Keratinocyte (primary cell): ENCODE measurements around the gene RTEL1. TPM values are rescaled to one million over a fixed set of nuclear protein-coding genes. Genes with fewer than 3 reads are reported as not detected.

ENCODE experiments used
- DNase-seq: peaks from one replicate; pipeline ENCODE4 v3.0.0-alpha.2; 2011; ENCODE audit warnings: low read depth, missing footprints, low spot score
- FAIRE-seq: peaks from 2 replicates; lab custom pipeline; 2011; peaks lifted over from hg19 to GRCh38; lab: Jason Lieb, UNC
- H2AFZ ChIP-seq: 2 replicates; pipeline ENCODE4 v1.6.0; 2012; ENCODE audit warnings: low read length, control low read depth, inconsistent platforms; ENCODE audit not compliant: control insufficient read depth
- H3K27ac ChIP-seq: 2 replicates; pipeline ENCODE4 v1.5.1; 2011; ENCODE audit warnings: low read length; ENCODE audit not compliant: control insufficient read depth, insufficient read depth
- H3K27me3 ChIP-seq: 3 replicates; pipeline ENCODE4 v1.6.0; 2011; ENCODE audit warnings: low read length; ENCODE audit not compliant: control insufficient read depth, insufficient read depth; ENCODE audit errors: extremely low read depth
- H3K36me3 ChIP-seq, 2 experiments: 2 replicates in 1 of 2; 3 replicates in 1 of 2; pipeline ENCODE4 v1.5.1; 2011; ENCODE audit warnings: low read length in 2 of 2, mild to moderate bottlenecking in 1 of 2; ENCODE audit not compliant: control insufficient read depth in 2 of 2, insufficient read depth in 2 of 2; ENCODE audit errors: extremely low read depth in 1 of 2
- H3K4me1 ChIP-seq: 3 replicates; pipeline ENCODE4 v1.5.1; 2011; ENCODE audit warnings: low read length; ENCODE audit not compliant: control insufficient read depth, insufficient read depth; ENCODE audit errors: extremely low read depth
- H3K4me2 ChIP-seq: 3 replicates; pipeline ENCODE4 v1.6.0; 2011; ENCODE audit warnings: low read depth, low read length; ENCODE audit not compliant: control insufficient read depth, insufficient read depth; ENCODE audit errors: extremely low read depth
- H3K4me3 ChIP-seq, 3 experiments: fragments of 200-600 bp in 1 of 3; sonication (generic) in 1 of 3; 2 replicates in 2 of 3; 3 replicates in 1 of 3; pipeline ENCODE4 v1.5.1; 2011 to 2016; ENCODE audit warnings: low read length in 3 of 3, mild to moderate bottlenecking in 3 of 3, control low read depth in 2 of 3, inconsistent platforms in 1 of 3, low read depth in 1 of 3, mixed read lengths in 1 of 3, mixed run types in 1 of 3, moderate library complexity in 1 of 3; ENCODE audit not compliant: control insufficient read depth in 2 of 3, insufficient read depth in 2 of 3; ENCODE audit errors: extremely low read depth in 1 of 3
- H3K79me2 ChIP-seq: 2 replicates; pipeline ENCODE4 v1.6.0; 2012; ENCODE audit warnings: low read length; ENCODE audit not compliant: control insufficient read depth, insufficient read depth
- H3K9ac ChIP-seq: 3 replicates; pipeline ENCODE4 v1.6.0; 2011; ENCODE audit warnings: low read length; ENCODE audit not compliant: control insufficient read depth, insufficient read depth; ENCODE audit errors: extremely low read depth
- H3K9me1 ChIP-seq: 3 replicates; pipeline ENCODE4 v1.6.0; 2011; ENCODE audit warnings: low read length; ENCODE audit not compliant: control insufficient read depth, insufficient read depth; ENCODE audit errors: extremely low read depth
- H3K9me3 ChIP-seq: 2 replicates; pipeline ENCODE4 v1.5.1; 2012; ENCODE audit warnings: low read depth, low read length; ENCODE audit not compliant: control insufficient read depth
- H4K20me1 ChIP-seq: 3 replicates; pipeline ENCODE4 v1.6.0; 2011; ENCODE audit warnings: low read length; ENCODE audit not compliant: control insufficient read depth, insufficient read depth; ENCODE audit errors: extremely low read depth
- CTCF ChIP-seq, 3 experiments: IDR thresholded peaks in 1 of 3; conservative IDR thresholded peaks in 1 of 3; optimal IDR thresholded peaks in 1 of 3; 2 replicates in 2 of 3; 3 replicates in 1 of 3; pipeline versions ENCODE3 to v1.5.1; 2011; ENCODE audit warnings: low read length in 3 of 3, mild to moderate bottlenecking in 3 of 3, moderate library complexity in 2 of 3, control low read depth in 1 of 3, inconsistent platforms in 1 of 3; ENCODE audit not compliant: insufficient read depth in 2 of 3; ENCODE audit errors: extremely low read depth in 1 of 3
- EZH2 ChIP-seq: IDR thresholded peaks from one replicate; pipeline ENCODE4 v1.6.1; 2012; ENCODE audit warnings: inconsistent platforms, mild to moderate bottlenecking, low read length, moderate library complexity
- dilution Hi-C: fragments of 300-500 bp; cut with MboI; formaldehyde crosslinking; loops from one replicate; pipeline ENCODE4 v1.7.0; 2020; ENCODE audit warnings: low sequenced_read_pairs; ENCODE audit not compliant: extremely low pct_ligation_motif_present
- polyA plus RNA-seq, 5 experiments: library from polyadenylated mRNA; depleted of rRNA in 3 of 5; stranded (reverse) in 3 of 5; stranded (forward) in 1 of 5; unstranded in 1 of 5; fragments of >200 nt; gene quantifications; 1 replicate in 1 of 5; 2 replicates in 3 of 5; 3 replicates in 1 of 5; pipeline versions ENCODE4 v1.2.1 to v1.2.3, GENCODE V29; 2011 to 2012; ENCODE audit warnings: missing spikeins in 2 of 5, low read depth in 1 of 5, low replicate concordance in 1 of 5

RTEL1 gene
- polyA plus RNA-seq, 1 donor (not counting 4 experiments of a cell fraction or from before 2014, with no cell fraction given), result 12.4 TPM

- no peak for FAIRE-seq
- Histone ChIP-seq H2AFZ (no peak overlapping the region), H3K4me2 (no peak overlapping the region), H4K20me1 (no peaks in the 10 kb centered on the region), H3K9me3 (no peaks in the 10 kb centered on the region), H3K36me3 (peaks cover 17% of the 10 kb centered on the region in 2 experiments), H3K79me2 (no peaks in the 10 kb centered on the region), H3K9me1 (no peaks in the 10 kb centered on the region), H3K27ac (no peak overlapping the region), H3K4me3 (no peak overlapping the region), H3K9ac (no peak overlapping the region), H3K4me1 (peaks cover 16% of the 10 kb centered on the region), H3K27me3 (no peaks in the 10 kb centered on the region)
- dilution Hi-C loops, result no loop called here
- no peak for DNase-seq
- TF ChIP-seq EZH2 (no peak), CTCF (optimal IDR thresholded peaks at IDR 0.05 in 1 of 3, IDR thresholded peaks at IDR 0.05 in 1 of 3, conservative IDR thresholded peaks at IDR 0.05 in 1 of 3; ENCODE audit: extremely low read depth in 1 of 3, insufficient read depth in 2 of 3, low read length in 3 of 3) (no peak)
These were observed 20.0 kb downstream of the RTEL1 start for GRCh38 chr20:63678071-63678470.

DNA sequence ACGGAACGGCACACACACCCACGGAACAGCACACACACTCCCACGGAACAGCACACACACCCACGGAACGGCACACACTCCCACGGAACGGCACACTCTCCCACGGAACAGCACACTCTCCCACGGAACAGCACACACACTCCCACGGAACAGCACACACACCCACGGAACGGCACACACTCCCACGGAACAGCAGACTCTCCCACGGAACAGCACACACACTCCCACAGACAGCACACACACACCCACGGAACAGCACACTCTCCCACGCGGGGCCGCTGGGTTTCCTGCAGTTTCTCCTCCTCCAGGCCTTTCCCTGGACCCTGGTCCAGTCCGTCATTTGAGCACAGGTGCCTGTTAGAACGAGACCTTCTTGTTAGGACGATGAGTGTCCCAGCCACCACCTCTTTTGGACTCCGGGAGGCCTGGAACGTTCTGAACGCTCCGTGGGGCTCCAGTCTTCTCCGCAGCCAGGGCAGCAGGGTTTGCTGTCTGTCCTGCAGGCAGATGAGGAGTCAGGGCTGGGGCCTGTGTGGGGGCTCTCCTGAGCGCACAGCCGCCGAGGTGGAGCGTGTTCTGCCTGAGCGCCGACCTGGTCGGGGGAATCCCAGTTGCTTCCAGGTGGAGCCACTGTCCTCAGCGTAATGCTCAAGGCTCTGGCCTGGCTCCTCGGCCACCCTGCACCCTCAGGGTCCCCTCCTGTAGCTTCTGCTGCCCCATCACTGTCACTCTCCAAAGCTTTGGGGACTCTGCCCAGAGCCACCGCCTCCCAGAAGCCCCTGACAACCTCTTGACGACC is 20.8 kb downstream of the RTEL1 start:
- Histone ChIP-seq H3K9me1 (no peaks in the 10 kb centered on the region), H3K4me2 (no peak overlapping the region), H3K79me2 (no peaks in the 10 kb centered on the region), H3K27ac (no peak overlapping the region), H4K20me1 (no peaks in the 10 kb centered on the region), H3K36me3 (peaks cover 17 to 21% of the 10 kb centered on the region in 2 experiments), H3K9ac (no peak overlapping the region), H2AFZ (no peak overlapping the region), H3K27me3 (no peaks in the 10 kb centered on the region), H3K4me3 (no peak overlapping the region), H3K4me1 (peaks cover 21% of the 10 kb centered on the region), H3K9me3 (no peaks in the 10 kb centered on the region)
- dilution Hi-C loops, result no loop called here
- DNase-seq (no peak), FAIRE-seq (no peak)
- TF ChIP-seq CTCF (optimal IDR thresholded peaks at IDR 0.05 in 1 of 3, IDR thresholded peaks at IDR 0.05 in 1 of 3, conservative IDR thresholded peaks at IDR 0.05 in 1 of 3; ENCODE audit: extremely low read depth in 1 of 3, insufficient read depth in 2 of 3, low read length in 3 of 3), result no peak
- TF ChIP-seq EZH2, result no peak
